Adrenal gland (tissue), 5 donors: ENCODE measurements around the gene SH2B3.

Source experiments
- CTCF ChIP-seq, 6 experiments: fragments of 450-650 bp in 4 of 6; fragments of 200-600 bp in 2 of 6; sonication (generic) in 1 of 6; IDR thresholded peaks; 1 replicate in 5 of 6; 2 replicates in 1 of 6; pipeline versions ENCODE4 v1.5.1 to v1.8.0; 2016 to 2021; ENCODE audit warnings: antibody characterized with exemption in 6 of 6, mild to moderate bottlenecking in 2 of 6, moderate library complexity in 1 of 6
- POLR2A ChIP-seq, 2 donors: fragments of 450-650 bp; IDR thresholded peaks; one replicate each; pipeline ENCODE4 v1.6.1; 2017; ENCODE audit warnings: antibody characterized with exemption in 2 of 2, mild to moderate bottlenecking in 2 of 2, moderate library complexity in 1 of 2
- donor health status: DM: no; HTN: no; CAD: no.

GRCh38 chr12:111457071-111457470, 51.3 kb downstream of the SH2B3 start:
- TF ChIP-seq CTCF (IDR thresholded peaks at IDR 0.05) (no peak), POLR2A (IDR thresholded peaks at IDR 0.05) (no peak)
